Measurements from ENCODE around the gene NRF1. TPM values are rescaled to one million over a fixed set of nuclear protein-coding genes. Genes with fewer than 3 reads are reported as not detected.
"Not testable (repeated sequence)": the region's sequence is repeated elsewhere in the genome, so short reads cannot be mapped to it uniquely, and the experiment has no call there.

NRF1 gene
- polyA plus RNA-seq, 4 donors = 20.3 to 27.4 (median 22.2) TPM

GRCh38 chr7:129605960-129606614, 5.4 kb upstream of the NRF1 start:
- no peak for DNase-seq (ENCODE audit: low read depth in 4 of 4, low spot score in 3 of 4)

GRCh38 chr7:129606803-129607202, 4.7 kb upstream of the NRF1 start:
- no peak for DNase-seq (ENCODE audit: low read depth in 4 of 4, low spot score in 3 of 4)

- DNase-seq (ENCODE audit: low read depth in 4 of 4, low spot score in 3 of 4) = no peak
These were observed 3.9 kb upstream of the NRF1 start for GRCh38 chr7:129607471-129608120.

GRCh38 chr7:129609666-129610065, 1.9 kb upstream of the NRF1 start:
- DNase-seq (ENCODE audit: low read depth in 4 of 4, low spot score in 3 of 4) = no peak

GRCh38 chr7:129610709-129611245, 743 bp upstream of the NRF1 start:
- no peak for DNase-seq (ENCODE audit: low read depth in 4 of 4, low spot score in 3 of 4)

- DNase-seq (ENCODE audit: low read depth in 4 of 4, low spot score in 3 of 4) = peak in 3 of 4 donors; percentile 16 to 33 (median 30)
These were observed 844 bp downstream of the NRF1 start for GRCh38 chr7:129612112-129613015.

- no peak for DNase-seq (ENCODE audit: low read depth in 4 of 4, low spot score in 3 of 4)
These were observed 1.5 kb downstream of the NRF1 start for GRCh38 chr7:129613016-129613337.

GRCh38 chr7:129615018-129615417, 3.5 kb downstream of the NRF1 start:
- no peak for DNase-seq (ENCODE audit: low read depth in 4 of 4, low spot score in 3 of 4)

- no peak for DNase-seq (ENCODE audit: low read depth in 4 of 4, low spot score in 3 of 4)
These were observed 5.0 kb downstream of the NRF1 start for GRCh38 chr7:129616530-129616929.

GRCh38 chr7:129617178-129617577, 5.7 kb downstream of the NRF1 start:
- no peak for DNase-seq (ENCODE audit: low read depth in 4 of 4, low spot score in 3 of 4)

GRCh38 chr7:129617652-129618051, 6.1 kb downstream of the NRF1 start:
- DNase-seq (ENCODE audit: low read depth in 4 of 4, low spot score in 3 of 4) = no peak

GRCh38 chr7:129626896-129627295, 15.4 kb downstream of the NRF1 start:
- DNase-seq (ENCODE audit: low read depth in 4 of 4, low spot score in 3 of 4) = no peak

GRCh38 chr7:129630341-129630740, 18.8 kb downstream of the NRF1 start:
- no peak for DNase-seq (ENCODE audit: low read depth in 4 of 4, low spot score in 3 of 4)

GRCh38 chr7:129634361-129635034, 23.0 kb downstream of the NRF1 start:
- DNase-seq (ENCODE audit: low read depth in 4 of 4, low spot score in 3 of 4) = no peak

GRCh38 chr7:129635300-129636029, 23.9 kb downstream of the NRF1 start:
- peak in 2 of 4 donors; percentile 27 to 29 for DNase-seq (ENCODE audit: low read depth in 4 of 4, low spot score in 3 of 4)

GRCh38 chr7:129636030-129636550, 24.6 kb downstream of the NRF1 start:
- not testable (repeated sequence) for DNase-seq (ENCODE audit: low read depth in 4 of 4, low spot score in 3 of 4)

- no peak for DNase-seq (ENCODE audit: low read depth in 4 of 4, low spot score in 3 of 4)
These were observed 25.1 kb downstream of the NRF1 start for GRCh38 chr7:129636641-129637040.

- no peak for DNase-seq (ENCODE audit: low read depth in 4 of 4, low spot score in 3 of 4)
These were observed 28.9 kb downstream of the NRF1 start for GRCh38 chr7:129640400-129640799.

GRCh38 chr7:129642871-129643549, 31.5 kb downstream of the NRF1 start:
- DNase-seq (ENCODE audit: low read depth in 4 of 4, low spot score in 3 of 4) = no peak
